ENCODE results near the gene OLR1.

GRCh38 chr12:10121278-10121677 is 50.7 kb downstream of the OLR1 start:
- TF ChIP-seq, protein P1, sequence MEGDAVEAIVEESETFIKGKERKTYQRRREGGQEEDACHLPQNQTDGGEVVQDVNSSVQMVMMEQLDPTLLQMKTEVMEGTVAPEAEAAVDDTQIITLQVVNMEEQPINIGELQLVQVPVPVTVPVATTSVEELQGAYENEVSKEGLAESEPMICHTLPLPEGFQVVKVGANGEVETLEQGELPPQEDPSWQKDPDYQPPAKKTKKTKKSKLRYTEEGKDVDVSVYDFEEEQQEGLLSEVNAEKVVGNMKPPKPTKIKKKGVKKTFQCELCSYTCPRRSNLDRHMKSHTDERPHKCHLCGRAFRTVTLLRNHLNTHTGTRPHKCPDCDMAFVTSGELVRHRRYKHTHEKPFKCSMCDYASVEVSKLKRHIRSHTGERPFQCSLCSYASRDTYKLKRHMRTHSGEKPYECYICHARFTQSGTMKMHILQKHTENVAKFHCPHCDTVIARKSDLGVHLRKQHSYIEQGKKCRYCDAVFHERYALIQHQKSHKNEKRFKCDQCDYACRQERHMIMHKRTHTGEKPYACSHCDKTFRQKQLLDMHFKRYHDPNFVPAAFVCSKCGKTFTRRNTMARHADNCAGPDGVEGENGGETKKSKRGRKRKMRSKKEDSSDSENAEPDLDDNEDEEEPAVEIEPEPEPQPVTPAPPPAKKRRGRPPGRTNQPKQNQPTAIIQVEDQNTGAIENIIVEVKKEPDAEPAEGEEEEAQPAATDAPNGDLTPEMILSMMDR (conservative IDR thresholded peaks at IDR 0.05; ENCODE audit: low read length), result no peak
- no peak for TF ChIP-seq EZH2phosphoT487 (IDR thresholded peaks at IDR 0.05; ENCODE audit: borderline replicate concordance, low read depth, low read length)
